A673 (cell line): ENCODE results near the gene SWT1.

Experiments used
- EZH2 ChIP-seq: fragments of 200-600 bp; sonication (generic); IDR thresholded peaks from 2 replicates; pipeline ENCODE4 v1.6.1; 2017; ENCODE audit warnings: borderline replicate concordance, low read depth, mild to moderate bottlenecking, mixed read lengths, antibody characterized with exemption, low read length; ENCODE audit not compliant: poor library complexity, severe bottlenecking
- TF ChIP-seq, protein P1 (sequence below): fragments of 300-800, 200-600 bp; sonication (generic); conservative IDR thresholded peaks from 2 replicates; pipeline ENCODE4 v1.5.1; 2017; ENCODE audit warnings: low read depth, mild to moderate bottlenecking, antibody characterized with exemption, low read length, moderate library complexity, mixed read lengths

DNA sequence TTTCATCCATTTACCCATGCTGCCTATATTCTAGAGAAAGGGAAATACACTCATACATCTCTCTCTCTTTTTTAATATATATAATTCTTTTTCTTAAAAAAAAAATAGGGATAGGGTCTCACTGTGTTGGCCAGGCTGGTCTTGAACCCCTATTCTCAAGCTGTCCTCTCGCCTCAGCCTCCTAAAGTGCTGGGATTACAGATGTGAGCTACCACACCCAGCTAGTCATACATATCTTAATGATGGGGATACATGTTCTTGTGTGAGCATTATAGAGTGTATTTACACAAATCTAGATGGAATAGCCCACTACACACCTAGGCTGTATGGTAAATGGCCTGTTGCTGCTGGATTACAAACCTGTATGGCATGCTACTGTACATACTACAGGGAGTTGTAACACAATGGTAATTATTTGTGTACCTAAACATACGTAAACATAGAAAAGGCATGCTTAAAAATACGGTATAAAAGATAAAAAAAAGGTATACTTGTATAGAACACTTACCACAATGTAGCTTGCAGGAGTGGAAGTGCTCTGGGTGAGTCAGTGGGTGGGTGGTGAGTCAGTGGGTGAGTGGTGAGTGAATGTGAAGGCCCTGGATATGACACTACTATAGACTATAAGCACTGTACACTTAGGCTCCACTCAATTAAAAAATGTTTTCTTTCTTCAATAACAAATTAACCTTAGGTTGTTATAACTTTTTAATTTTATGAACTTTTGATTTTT is 87.2 kb downstream of the SWT1 start:
- TF ChIP-seq, protein P1, sequence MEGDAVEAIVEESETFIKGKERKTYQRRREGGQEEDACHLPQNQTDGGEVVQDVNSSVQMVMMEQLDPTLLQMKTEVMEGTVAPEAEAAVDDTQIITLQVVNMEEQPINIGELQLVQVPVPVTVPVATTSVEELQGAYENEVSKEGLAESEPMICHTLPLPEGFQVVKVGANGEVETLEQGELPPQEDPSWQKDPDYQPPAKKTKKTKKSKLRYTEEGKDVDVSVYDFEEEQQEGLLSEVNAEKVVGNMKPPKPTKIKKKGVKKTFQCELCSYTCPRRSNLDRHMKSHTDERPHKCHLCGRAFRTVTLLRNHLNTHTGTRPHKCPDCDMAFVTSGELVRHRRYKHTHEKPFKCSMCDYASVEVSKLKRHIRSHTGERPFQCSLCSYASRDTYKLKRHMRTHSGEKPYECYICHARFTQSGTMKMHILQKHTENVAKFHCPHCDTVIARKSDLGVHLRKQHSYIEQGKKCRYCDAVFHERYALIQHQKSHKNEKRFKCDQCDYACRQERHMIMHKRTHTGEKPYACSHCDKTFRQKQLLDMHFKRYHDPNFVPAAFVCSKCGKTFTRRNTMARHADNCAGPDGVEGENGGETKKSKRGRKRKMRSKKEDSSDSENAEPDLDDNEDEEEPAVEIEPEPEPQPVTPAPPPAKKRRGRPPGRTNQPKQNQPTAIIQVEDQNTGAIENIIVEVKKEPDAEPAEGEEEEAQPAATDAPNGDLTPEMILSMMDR: no peak
- no peak for TF ChIP-seq EZH2
